ENCODE data around the gene TMEM269.
"Not testable (repeated sequence)": the region's sequence is repeated elsewhere in the genome, so short reads cannot be mapped to it uniquely, and the experiment has no call there.

The TMEM269 gene

GRCh38 chr1:42748461-42749410 is 36.1 kb upstream of the TMEM269 start:
- no peaks in the 10 kb centered on the region for H3K27me3 ChIP-seq (replicated peaks; ENCODE audit: insufficient read depth, low read length)

GRCh38 chr1:42750041-42750440 is 34.8 kb upstream of the TMEM269 start:
- no peak for DNase-seq
- no peaks in the 10 kb centered on the region for H3K79me2 ChIP-seq (ENCODE audit: low read length)
- H3K4me1 ChIP-seq (ENCODE audit: low read length) = no peaks in the 10 kb centered on the region
- H3F3A ChIP-seq (ENCODE audit: insufficient read depth, low read length) = no peaks in the 10 kb centered on the region
- H3K27me3 ChIP-seq (replicated peaks; ENCODE audit: insufficient read depth, low read length) = no peaks in the 10 kb centered on the region
- H3K27ac ChIP-seq (ENCODE audit: low read length) = no peak overlapping the region
- no peaks in the 10 kb centered on the region for H3K36me3 ChIP-seq (replicated peaks; ENCODE audit: insufficient read depth, low read length)
- H3K9ac ChIP-seq (ENCODE audit: low read length) = no peak overlapping the region
- no peak overlapping the region for H3K4me3 ChIP-seq (ENCODE audit: low read length)
- TF ChIP-seq EZH2 (optimal IDR thresholded peaks at IDR 0.05; ENCODE audit: low read depth, low read length) = no peak
- no peaks in the 10 kb centered on the region for H3K9me2 ChIP-seq (replicated peaks; ENCODE audit: insufficient read depth, low read length)
- H2AFZ ChIP-seq (ENCODE audit: low read length) = no peak overlapping the region
- no peaks in the 10 kb centered on the region for H3K9me3 ChIP-seq (replicated peaks; ENCODE audit: insufficient read depth, low read length)
- H4K20me1 ChIP-seq (ENCODE audit: insufficient read depth, low read length) = no peaks in the 10 kb centered on the region
- no peak overlapping the region for H3K4me2 ChIP-seq (ENCODE audit: low read depth, low read length)

More at GRCh38 chr1:42748461-42749410, 36.1 kb upstream of the TMEM269 start:
- H3K4me3 ChIP-seq (ENCODE audit: low read length) = no peak overlapping the region
- no peak overlapping the region for H3K4me2 ChIP-seq (ENCODE audit: low read depth, low read length)
- H3F3A ChIP-seq (ENCODE audit: insufficient read depth, low read length) = no peaks in the 10 kb centered on the region
- no peaks in the 10 kb centered on the region for H3K9me2 ChIP-seq (replicated peaks; ENCODE audit: insufficient read depth, low read length)
- H3K36me3 ChIP-seq (replicated peaks; ENCODE audit: insufficient read depth, low read length) = no peaks in the 10 kb centered on the region
- no peaks in the 10 kb centered on the region for H4K20me1 ChIP-seq (ENCODE audit: insufficient read depth, low read length)
- no peaks in the 10 kb centered on the region for H3K4me1 ChIP-seq (ENCODE audit: low read length)
- no peaks in the 10 kb centered on the region for H3K9me3 ChIP-seq (replicated peaks; ENCODE audit: insufficient read depth, low read length)
- DNase-seq = no peak
- H3K27ac ChIP-seq (ENCODE audit: low read length) = no peak overlapping the region
- no peak overlapping the region for H2AFZ ChIP-seq (ENCODE audit: low read length)
- no peaks in the 10 kb centered on the region for H3K79me2 ChIP-seq (ENCODE audit: low read length)
- H3K9ac ChIP-seq (ENCODE audit: low read length) = no peak overlapping the region
- TF ChIP-seq EZH2 (optimal IDR thresholded peaks at IDR 0.05; ENCODE audit: low read depth, low read length) (no peak), EZH2phosphoT487 (IDR thresholded peaks at IDR 0.05; ENCODE audit: low read length) (no peak), CTCF (IDR thresholded peaks at IDR 0.05; ENCODE audit: low read length) (no peak)

GRCh38 chr1:42751511-42752070 is 33.2 kb upstream of the TMEM269 start:
- H3K4me3 ChIP-seq (ENCODE audit: low read length); H3F3A ChIP-seq (ENCODE audit: insufficient read depth, low read length); H3K9me3 ChIP-seq (replicated peaks; ENCODE audit: insufficient read depth, low read length); H4K20me1 ChIP-seq (ENCODE audit: insufficient read depth, low read length); DNase-seq; H3K9me2 ChIP-seq (replicated peaks; ENCODE audit: insufficient read depth, low read length); H3K36me3 ChIP-seq (replicated peaks; ENCODE audit: insufficient read depth, low read length); H3K27me3 ChIP-seq (replicated peaks; ENCODE audit: insufficient read depth, low read length); H3K4me2 ChIP-seq (ENCODE audit: low read depth, low read length); H3K79me2 ChIP-seq (ENCODE audit: low read length); H2AFZ ChIP-seq (ENCODE audit: low read length); H3K4me1 ChIP-seq (ENCODE audit: low read length); H3K27ac ChIP-seq (ENCODE audit: low read length); H3K9ac ChIP-seq (ENCODE audit: low read length): not testable (repeated sequence)

GRCh38 chr1:42752284-42752683 is 32.5 kb upstream of the TMEM269 start:
- no peaks in the 10 kb centered on the region for H3K79me2 ChIP-seq (ENCODE audit: low read length)
- no peak overlapping the region for H3K4me3 ChIP-seq (ENCODE audit: low read length)
- H3K27me3 ChIP-seq (replicated peaks; ENCODE audit: insufficient read depth, low read length) = no peaks in the 10 kb centered on the region
- no peak overlapping the region for H2AFZ ChIP-seq (ENCODE audit: low read length)
- H3K4me1 ChIP-seq (ENCODE audit: low read length) = no peaks in the 10 kb centered on the region
- H3K9me3 ChIP-seq (replicated peaks; ENCODE audit: insufficient read depth, low read length) = no peaks in the 10 kb centered on the region
- H3K36me3 ChIP-seq (replicated peaks; ENCODE audit: insufficient read depth, low read length) = no peaks in the 10 kb centered on the region
- H3K9ac ChIP-seq (ENCODE audit: low read length) = no peak overlapping the region
- H3F3A ChIP-seq (ENCODE audit: insufficient read depth, low read length) = no peaks in the 10 kb centered on the region
- no peak overlapping the region for H3K4me2 ChIP-seq (ENCODE audit: low read depth, low read length)
- H3K27ac ChIP-seq (ENCODE audit: low read length) = no peak overlapping the region
- no peak for TF ChIP-seq EZH2phosphoT487 (IDR thresholded peaks at IDR 0.05; ENCODE audit: low read length)
- no peak for TF ChIP-seq EZH2 (optimal IDR thresholded peaks at IDR 0.05; ENCODE audit: low read depth, low read length)
- no peak for TF ChIP-seq CTCF (IDR thresholded peaks at IDR 0.05; ENCODE audit: low read length)
- no peaks in the 10 kb centered on the region for H4K20me1 ChIP-seq (ENCODE audit: insufficient read depth, low read length)
- DNase-seq = no peak
- H3K9me2 ChIP-seq (replicated peaks; ENCODE audit: insufficient read depth, low read length) = no peaks in the 10 kb centered on the region

All from MM.1S (cell line).